Spleen (tissue), 11 donors: ENCODE data around the gene TMEM273. TPM values are rescaled to one million over a fixed set of nuclear protein-coding genes. Genes with fewer than 3 reads are reported as not detected.

Experiments
- DNase-seq: peaks from one replicate; pipeline ENCODE4 v3.0.0-alpha.2; 2020
- H3K27ac ChIP-seq, 8 donors: fragments of 200-600 bp; sonication (generic) in 7 of 8; 1 replicate in 4 of 8; 2 replicates in 4 of 8; pipeline versions ENCODE4 v1.5.0 to v1.8.0; 2016 to 2021; ENCODE audit warnings: inconsistent platforms in 4 of 8, mild to moderate bottlenecking in 4 of 8, moderate library complexity in 1 of 8
- H3K27me3 ChIP-seq, 7 donors: fragments of 200-600 bp; sonication (generic) in 6 of 7; replicated peaks in 1 of 7; 1 replicate in 4 of 7; 2 replicates in 3 of 7; pipeline versions ENCODE4 v1.5.0 to v1.8.0; 2016 to 2021; ENCODE audit warnings: inconsistent platforms in 3 of 7, mild to moderate bottlenecking in 1 of 7
- H3K36me3 ChIP-seq, 6 donors: fragments of 200-600 bp; sonication (generic) in 5 of 6; 1 replicate in 4 of 6; 2 replicates in 2 of 6; pipeline versions ENCODE4 v1.5.0 to v1.8.0; 2016 to 2021; ENCODE audit warnings: inconsistent platforms in 2 of 6
- H3K4me1 ChIP-seq, 6 donors: fragments of 200-600 bp; sonication (generic) in 5 of 6; 1 replicate in 3 of 6; 2 replicates in 3 of 6; pipeline versions ENCODE4 v1.5.0 to v1.8.0; 2016 to 2021; ENCODE audit warnings: inconsistent platforms in 3 of 6
- H3K4me3 ChIP-seq, 8 donors: fragments of 200-600 bp; sonication (generic) in 7 of 8; 1 replicate in 4 of 8; 2 replicates in 4 of 8; pipeline versions ENCODE4 v1.5.0 to v1.8.0; 2016 to 2021; ENCODE audit warnings: inconsistent platforms in 4 of 8, mild to moderate bottlenecking in 4 of 8, moderate library complexity in 2 of 8
- H3K9me3 ChIP-seq, 8 donors: fragments of 200-600 bp; sonication (generic) in 7 of 8; 1 replicate in 4 of 8; 2 replicates in 4 of 8; pipeline versions ENCODE4 v1.5.0 to v1.8.0; 2016 to 2021; ENCODE audit warnings: inconsistent platforms in 4 of 8
- CTCF ChIP-seq, 11 experiments: fragments of 200-600 bp in 7 of 11; fragments of 450-650 bp in 4 of 11; sonication (generic) in 4 of 11; IDR thresholded peaks in 8 of 11; conservative IDR thresholded peaks in 3 of 11; 1 replicate in 7 of 11; 2 replicates in 4 of 11; pipeline versions ENCODE4 v1.4.0 to v1.8.0; 2016 to 2021; ENCODE audit warnings: antibody characterized with exemption in 11 of 11, inconsistent platforms in 4 of 11, mild to moderate bottlenecking in 1 of 11
- POLR2A ChIP-seq, 3 donors: fragments of 450-650 bp; IDR thresholded peaks; one replicate each; pipeline ENCODE4 v1.5.1; 2017; ENCODE audit warnings: antibody characterized with exemption in 3 of 3, mild to moderate bottlenecking in 1 of 3
- POLR2AphosphoS5 ChIP-seq, 3 donors: sonication (generic); formaldehyde crosslinking; IDR thresholded peaks; one replicate each; pipeline ENCODE4 v1.5.1; 2017; ENCODE audit warnings: antibody characterized with exemption in 3 of 3
- whole genome bisulfite sequencing, 5 donors: extraction: QIAGEN DNeasy Blood & Tissue Kit in 3 of 5; methylation state at CpG; one replicate each; pipeline versions ENCODE4 v1.1.5 to v1.1.7; 2013 to 2018; 5-methylcytosine and 5-hydroxymethylcytosine counted together
- intact Hi-C: fragments of 100-400 bp; cut with DNase I; formaldehyde crosslinking; loops from one replicate; pipeline ENCODE4 v1.15.0; 2023; ENCODE audit warnings: low total_unique reads
- polyA plus RNA-seq, 3 donors: library from polyadenylated mRNA; stranded (reverse); fragments of 200-250 nt; gene quantifications; one replicate each; pipeline ENCODE4 v1.2.1, GENCODE V29; 2013
- total RNA-seq, 7 donors: library from RNA; depleted of rRNA in 3 of 7; stranded (reverse); fragments of >200 nt in 3 of 7; fragmentation: NEBNext Ultra II Directional in 4 of 7; extraction: Animal tissue kit (Norgen Biotek cat#: 25700) in 4 of 7; gene quantifications; one replicate each; pipeline versions ENCODE4 v1.1.0 to v1.2.1, GENCODE V29; 2016 to 2021
- donor health status: healthy with polysubstance abuse.
- donor health status: DM: no; HTN: no; CAD: no; lungs with moderate emphysema.
- donor health status: DM: no; HTN: no; CAD: no.
- donor health status: Bipolar disorder and iron deficiency.
- donor health status: healthy.
- donor health status: DM: no; HTN: no; CAD: no.
- donor health status: DM: yes; HTN: yes; CAD: no.

TMEM273 gene
- total and polyA plus RNA-seq, 10 donors = 25.6 to 64.5 (median 33.4) TPM

GRCh38 chr10:49108656-49109055, 79.5 kb downstream of the TMEM273 start:
- no peak overlapping the region for H3K27ac ChIP-seq
- no peak overlapping the region for H3K4me3 ChIP-seq
- H3K9me3 ChIP-seq = no peaks in the 10 kb centered on the region
- intact Hi-C loops = no loop called here
- no peak for DNase-seq
- TF ChIP-seq CTCF (IDR thresholded peaks at IDR 0.05 in 8 of 11, conservative IDR thresholded peaks at IDR 0.05 in 3 of 11) (no peak), POLR2A (IDR thresholded peaks at IDR 0.05) (no peak), POLR2AphosphoS5 (IDR thresholded peaks at IDR 0.05) (no peak)
- WGBS, 5 donors = 86 to 93% (median 92%) methylated on average over 6 to 7 of the region's 7 CpGs
- no peaks in the 10 kb centered on the region for H3K36me3 ChIP-seq
- H3K27me3 ChIP-seq = peaks cover 0 to 40% (median 0%) of the 10 kb centered on the region in 7 donors
- peaks cover 0 to 9% (median 0%) of the 10 kb centered on the region in 6 donors for H3K4me1 ChIP-seq

- TF ChIP-seq POLR2A (IDR thresholded peaks at IDR 0.05) (no peak), CTCF (IDR thresholded peaks at IDR 0.05 in 8 of 11, conservative IDR thresholded peaks at IDR 0.05 in 3 of 11) (no peak), POLR2AphosphoS5 (IDR thresholded peaks at IDR 0.05) (no peak)
- H3K36me3 ChIP-seq = no peaks in the 10 kb centered on the region
- 87 to 100% (median 94%) methylated on average over 4 to 8 of the region's 8 CpGs for WGBS, 5 donors
- H3K9me3 ChIP-seq = no peaks in the 10 kb centered on the region
- no peak overlapping the region for H3K4me3 ChIP-seq
- H3K27ac ChIP-seq = no peak overlapping the region
- intact Hi-C loops = no loop called here
- DNase-seq = no peak
- peaks cover 0 to 38% (median 0%) of the 10 kb centered on the region in 7 donors for H3K27me3 ChIP-seq
- peaks cover 0 to 9% (median 0%) of the 10 kb centered on the region in 6 donors for H3K4me1 ChIP-seq
Observed at GRCh38 chr10:49107887-49108267, 80.3 kb downstream of the TMEM273 start.

GRCh38 chr10:49107111-49107886, 80.9 kb downstream of the TMEM273 start:
- no peak for DNase-seq
- Histone ChIP-seq H3K4me1 (peaks cover 0 to 9% (median 0%) of the 10 kb centered on the region in 6 donors), H3K27ac (no peak overlapping the region), H3K4me3 (no peak overlapping the region), H3K9me3 (no peaks in the 10 kb centered on the region), H3K27me3 (peaks cover 0 to 36% (median 0%) of the 10 kb centered on the region in 7 donors), H3K36me3 (no peaks in the 10 kb centered on the region)
- no peak for TF ChIP-seq CTCF (IDR thresholded peaks at IDR 0.05 in 8 of 11, conservative IDR thresholded peaks at IDR 0.05 in 3 of 11)
- TF ChIP-seq POLR2AphosphoS5 (IDR thresholded peaks at IDR 0.05) = no peak
- TF ChIP-seq POLR2A (IDR thresholded peaks at IDR 0.05) = no peak
- 94 to 99% (median 95%) methylated on average over 4 to 17 of the region's 17 CpGs for WGBS, 5 donors
- intact Hi-C loops = no loop called here

- intact Hi-C loops = no loop called here
- no peak overlapping the region for H3K4me3 ChIP-seq
- peaks cover 0 to 30% (median 0%) of the 10 kb centered on the region in 7 donors for H3K27me3 ChIP-seq
- no peak for TF ChIP-seq POLR2AphosphoS5 (IDR thresholded peaks at IDR 0.05)
- TF ChIP-seq POLR2A (IDR thresholded peaks at IDR 0.05) = no peak
- no peak for TF ChIP-seq CTCF (IDR thresholded peaks at IDR 0.05 in 8 of 11, conservative IDR thresholded peaks at IDR 0.05 in 3 of 11)
- no peak overlapping the region for H3K27ac ChIP-seq
- no peak for DNase-seq
- no peaks in the 10 kb centered on the region for H3K36me3 ChIP-seq
- no peaks in the 10 kb centered on the region for H3K9me3 ChIP-seq
- peaks cover 0 to 9% (median 0%) of the 10 kb centered on the region in 6 donors for H3K4me1 ChIP-seq
- 53 to 74% (median 56%) methylated on average over 7 of the region's 7 CpGs for WGBS, 5 donors
Observed at GRCh38 chr10:49106451-49106850, 81.7 kb downstream of the TMEM273 start.
